ENCODE measurements around the gene CTNNA3. TPM values are rescaled to one million over a fixed set of nuclear protein-coding genes. Genes with fewer than 3 reads are reported as not detected.

The CTNNA3 gene
- total and polyA plus RNA-seq, 2 donors (not counting 3 experiments of a cell fraction or from before 2014, with no cell fraction given) = not detected

DNA sequence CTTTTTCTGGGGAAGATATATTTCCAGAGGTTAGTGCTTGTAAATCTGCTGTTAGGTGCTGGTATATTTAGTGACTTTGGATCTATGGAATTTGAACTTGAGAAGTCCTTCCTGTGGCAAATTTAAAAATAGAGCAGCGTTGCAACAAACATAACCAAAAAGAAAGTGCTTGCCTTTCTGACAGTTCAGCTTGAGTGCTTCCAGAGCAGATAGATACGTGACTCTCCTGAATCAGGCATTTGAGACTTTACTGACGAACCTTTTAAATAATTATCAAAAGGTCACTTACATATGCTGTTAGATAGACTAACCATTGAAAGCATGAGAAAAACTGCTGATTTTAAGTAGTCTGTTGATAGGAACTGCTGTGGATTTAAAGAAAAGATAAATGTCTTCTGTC lies 1157.6 kb downstream of the CTNNA3 start:
- no peak for FAIRE-seq
- dilution Hi-C loops (cut with MboI; ENCODE audit: extremely low pct_ligation_motif_present, low sequenced_read_pairs) = no loop called here
- no TSS peak for BruUV-seq (replicated peaks)

DNA sequence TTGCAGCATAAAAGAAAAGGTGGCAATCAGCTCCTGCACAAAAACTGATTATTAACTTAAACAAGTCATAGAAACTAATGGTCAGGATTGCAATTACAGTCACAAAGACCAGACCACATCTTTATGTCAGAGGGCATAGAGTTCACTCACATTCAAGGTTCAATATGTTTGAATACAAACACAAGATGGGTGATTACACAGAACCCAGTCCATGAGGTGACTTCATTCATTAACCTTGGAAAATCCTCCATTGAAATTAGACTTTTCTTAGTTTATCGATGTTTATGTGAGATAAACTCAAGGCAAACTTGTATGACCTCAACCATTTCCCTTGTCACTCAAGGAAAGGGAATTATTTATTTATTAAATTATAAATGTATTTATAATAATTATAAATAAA lies 1158.8 kb downstream of the CTNNA3 start:
- no peaks in the 10 kb centered on the region for H3K79me2 ChIP-seq (ENCODE audit: control insufficient read depth, insufficient read depth, low read length)
- H3K4me2 ChIP-seq (ENCODE audit: insufficient read depth, low read length) = no peak overlapping the region
- dilution Hi-C loops (cut with MboI; ENCODE audit: extremely low pct_ligation_motif_present, low sequenced_read_pairs) = no loop called here
- H3K27me3 ChIP-seq (ENCODE audit: control insufficient read depth in 2 of 2, insufficient read depth in 2 of 2, low read length in 2 of 2) = no peaks in the 10 kb centered on the region
- no peak overlapping the region for H3K4me3 ChIP-seq (replicated peaks in 1 of 3; ENCODE audit: insufficient read depth in 1 of 3, low read depth in 1 of 3, low read length in 3 of 3)
- H3K4me1 ChIP-seq (ENCODE audit: control insufficient read depth, extremely low read depth, insufficient read depth, low read length) = no peaks in the 10 kb centered on the region
- ChIA-PET CTCF (no interaction called here), POLR2A (no interaction called here)
- H3K27ac ChIP-seq (ENCODE audit: insufficient read depth, low read depth, low read length) = no peak overlapping the region
- peaks cover 2% of the 10 kb centered on the region for H3K9me3 ChIP-seq (replicated peaks; ENCODE audit: control insufficient read depth, insufficient read depth, low read length)
- BruUV-seq (replicated peaks) = no TSS peak
- no peak for DNase-seq (ENCODE audit: low read depth, low spot score)
- H3K9ac ChIP-seq (replicated peaks; ENCODE audit: extremely low read depth, insufficient read depth, low read length) = no peak overlapping the region
- H2AFZ ChIP-seq (ENCODE audit: low read depth, low read length) = no peak overlapping the region
- H3K36me3 ChIP-seq (ENCODE audit: control insufficient read depth in 2 of 2, extremely low read depth in 1 of 2, insufficient read depth in 2 of 2, low read length in 2 of 2) = no peaks in the 10 kb centered on the region
- no peaks in the 10 kb centered on the region for H4K20me1 ChIP-seq (replicated peaks; ENCODE audit: control insufficient read depth, extremely low read depth, insufficient read depth, low read length)
- no peak for FAIRE-seq
- intact Hi-C loops (cut with micrococcal nuclease) = no loop called here
- TF ChIP-seq FOS (IDR thresholded peaks at IDR 0.05; ENCODE audit: borderline replicate concordance, insufficient read depth, low read length) (no peak), POLR2AphosphoS5 (IDR thresholded peaks at IDR 0.05; ENCODE audit: insufficient read depth, low read depth, low read length) (no peak), JUN (IDR thresholded peaks at IDR 0.05; ENCODE audit: borderline replicate concordance, insufficient read depth, insufficient read length, low read depth) (no peak), MAX (IDR thresholded peaks at IDR 0.05; ENCODE audit: insufficient read depth, insufficient read length) (no peak), MYC (IDR thresholded peaks at IDR 0.05; ENCODE audit: low read depth, low read length) (no peak), GATA2 (IDR thresholded peaks at IDR 0.05; ENCODE audit: insufficient read depth, insufficient read length, low read depth, low read length) (no peak), EZH2 (IDR thresholded peaks at IDR 0.05; ENCODE audit: borderline replicate concordance, low read depth, low read length, severe bottlenecking) (no peak)
- TF ChIP-seq, protein P1, sequence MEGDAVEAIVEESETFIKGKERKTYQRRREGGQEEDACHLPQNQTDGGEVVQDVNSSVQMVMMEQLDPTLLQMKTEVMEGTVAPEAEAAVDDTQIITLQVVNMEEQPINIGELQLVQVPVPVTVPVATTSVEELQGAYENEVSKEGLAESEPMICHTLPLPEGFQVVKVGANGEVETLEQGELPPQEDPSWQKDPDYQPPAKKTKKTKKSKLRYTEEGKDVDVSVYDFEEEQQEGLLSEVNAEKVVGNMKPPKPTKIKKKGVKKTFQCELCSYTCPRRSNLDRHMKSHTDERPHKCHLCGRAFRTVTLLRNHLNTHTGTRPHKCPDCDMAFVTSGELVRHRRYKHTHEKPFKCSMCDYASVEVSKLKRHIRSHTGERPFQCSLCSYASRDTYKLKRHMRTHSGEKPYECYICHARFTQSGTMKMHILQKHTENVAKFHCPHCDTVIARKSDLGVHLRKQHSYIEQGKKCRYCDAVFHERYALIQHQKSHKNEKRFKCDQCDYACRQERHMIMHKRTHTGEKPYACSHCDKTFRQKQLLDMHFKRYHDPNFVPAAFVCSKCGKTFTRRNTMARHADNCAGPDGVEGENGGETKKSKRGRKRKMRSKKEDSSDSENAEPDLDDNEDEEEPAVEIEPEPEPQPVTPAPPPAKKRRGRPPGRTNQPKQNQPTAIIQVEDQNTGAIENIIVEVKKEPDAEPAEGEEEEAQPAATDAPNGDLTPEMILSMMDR (IDR thresholded peaks at IDR 0.05; ENCODE audit: extremely low read depth in 1 of 2, insufficient read depth in 1 of 2, low read depth in 1 of 2, low read length in 2 of 2) = no peak
- H3K9me1 ChIP-seq (replicated peaks; ENCODE audit: control insufficient read depth, extremely low read depth, insufficient read depth, low read length) = no peaks in the 10 kb centered on the region

More for the DNA sequence above, 1157.6 kb downstream of the CTNNA3 start:
- intact Hi-C loops (cut with micrococcal nuclease) = no loop called here
- ChIA-PET CTCF (no interaction called here), POLR2A (no interaction called here)
- Histone ChIP-seq H3K9me3 (replicated peaks; ENCODE audit: control insufficient read depth, insufficient read depth, low read length) (peaks cover 2% of the 10 kb centered on the region), H3K27me3 (ENCODE audit: control insufficient read depth in 2 of 2, insufficient read depth in 2 of 2, low read length in 2 of 2) (no peaks in the 10 kb centered on the region), H3K4me2 (ENCODE audit: insufficient read depth, low read length) (no peak overlapping the region), H3K27ac (ENCODE audit: insufficient read depth, low read depth, low read length) (no peak overlapping the region), H3K9ac (replicated peaks; ENCODE audit: extremely low read depth, insufficient read depth, low read length) (no peak overlapping the region), H4K20me1 (replicated peaks; ENCODE audit: control insufficient read depth, extremely low read depth, insufficient read depth, low read length) (no peaks in the 10 kb centered on the region), H3K9me1 (replicated peaks; ENCODE audit: control insufficient read depth, extremely low read depth, insufficient read depth, low read length) (no peaks in the 10 kb centered on the region), H3K36me3 (ENCODE audit: control insufficient read depth in 2 of 2, extremely low read depth in 1 of 2, insufficient read depth in 2 of 2, low read length in 2 of 2) (no peaks in the 10 kb centered on the region), H3K4me3 (replicated peaks in 1 of 3; ENCODE audit: insufficient read depth in 1 of 3, low read depth in 1 of 3, low read length in 3 of 3) (no peak overlapping the region), H2AFZ (ENCODE audit: low read depth, low read length) (no peak overlapping the region), H3K4me1 (ENCODE audit: control insufficient read depth, extremely low read depth, insufficient read depth, low read length) (no peaks in the 10 kb centered on the region), H3K79me2 (ENCODE audit: control insufficient read depth, insufficient read depth, low read length) (no peaks in the 10 kb centered on the region)
- no peak for DNase-seq (ENCODE audit: low read depth, low spot score)
- TF ChIP-seq GATA2 (IDR thresholded peaks at IDR 0.05; ENCODE audit: insufficient read depth, insufficient read length, low read depth, low read length) (no peak), POLR2AphosphoS5 (IDR thresholded peaks at IDR 0.05; ENCODE audit: insufficient read depth, low read depth, low read length) (no peak)
